HCT116 (cell line): Measurements from ENCODE around the gene RARS2. TPM values are rescaled to one million over a fixed set of nuclear protein-coding genes. Genes with fewer than 3 reads are reported as not detected.

Experiments
- ATAC-seq: fragments of 200-7000 bp; cut with Tn5 transposase; 2 replicates; pipeline ENCODE4 v1.9.1; 2020; ENCODE audit warnings: mild to moderate bottlenecking, moderate library complexity
- BruUV-seq: library from RNA; stranded (reverse); fragments of 400-500 nt; replicated peaks from 2 replicates; lab custom pipeline; 2021; lab: Mats Ljungman, UMichigan
- CTCF ChIA-PET: fragments of 300-600 bp; sonication (Branson Sonifier 250); formaldehyde crosslinking; loops from one replicate; lab custom pipeline; 2021; ENCODE audit warnings: antibody characterized with exemption; lab: Charles Lee
- POLR2A ChIA-PET: fragments of 300-600, 350-600 bp; sonication (Branson Sonifier 250); formaldehyde crosslinking; loops from one replicate; lab custom pipeline; 2021; ENCODE audit warnings: antibody characterized with exemption; lab: Charles Lee
- RAD21 ChIA-PET, 2 experiments: fragments of 300-600 bp; sonication (Branson Sonifier 250); formaldehyde crosslinking; loops; one replicate each; lab custom pipeline; 2023; ENCODE audit warnings: low total read pairs in 2 of 2; ENCODE audit not compliant: uncharacterized antibody in 2 of 2, unreplicated experiment in 2 of 2, low non-redundant PET in 1 of 2; lab: Charles Lee
- DNase-seq: peaks from one replicate; pipeline ENCODE4 v3.0.0-alpha.2; 2010; ENCODE audit warnings: low read depth, low spot score
- H2AFZ ChIP-seq: fragments of 200-600 bp; shearing (Covaris generic), sonication (generic); 2 replicates; pipeline ENCODE4 v1.6.1; 2017; ENCODE audit warnings: low read depth, mixed run types, mixed read lengths, antibody characterized with exemption, low read length; ENCODE audit not compliant: poor library complexity, severe bottlenecking
- H3K27ac ChIP-seq: 2 replicates; pipeline ENCODE4 v1.5.1; 2012; ENCODE audit warnings: low read depth, low read length
- H3K27me3 ChIP-seq: fragments of 200-600 bp; sonication (generic); 2 replicates; pipeline ENCODE4 v1.6.1; 2016; ENCODE audit warnings: mixed run types, low read length, mixed read lengths; ENCODE audit not compliant: insufficient read depth
- H3K36me3 ChIP-seq, 2 experiments: fragments of 200-500 bp in 1 of 2; fragments of 200-600 bp in 1 of 2; sonication (Bioruptor generic) in 1 of 2; sonication (generic) in 1 of 2; 2 replicates each; pipeline versions ENCODE4 v1.5.1 to v1.6.1; 2014 to 2016; ENCODE audit warnings: low read length in 2 of 2, inconsistent platforms in 1 of 2, mixed read lengths in 1 of 2, mixed run types in 1 of 2; ENCODE audit not compliant: insufficient read depth in 2 of 2, control insufficient read depth in 1 of 2
- H3K4me1 ChIP-seq, 2 experiments: fragments of 200-600 bp in 1 of 2; sonication (generic) in 1 of 2; 2 replicates each; pipeline versions ENCODE4 v1.5.1 to v1.6.1; 2012 to 2017; ENCODE audit warnings: low read length in 2 of 2, inconsistent platforms in 1 of 2, mild to moderate bottlenecking in 1 of 2, mixed read lengths in 1 of 2, mixed run types in 1 of 2, moderate library complexity in 1 of 2; ENCODE audit not compliant: insufficient read depth in 2 of 2, control insufficient read depth in 1 of 2
- H3K4me2 ChIP-seq: fragments of 200-600 bp; sonication (generic); 2 replicates; pipeline ENCODE4 v1.6.1; 2017; ENCODE audit warnings: mixed run types, low read length, mixed read lengths
- H3K4me3 ChIP-seq, 2 experiments: fragments of 200-600 bp in 1 of 2; sonication (generic) in 1 of 2; replicated peaks in 1 of 2; 2 replicates each; pipeline ENCODE4 v1.5.1; 2011 to 2016; ENCODE audit warnings: low read length in 2 of 2, control low read depth in 1 of 2, low read depth in 1 of 2, mild to moderate bottlenecking in 1 of 2, mixed read lengths in 1 of 2, mixed run types in 1 of 2
- H3K79me2 ChIP-seq: fragments of 200-600 bp; sonication (generic); 2 replicates; pipeline ENCODE4 v1.6.1; 2017; ENCODE audit warnings: mild to moderate bottlenecking, mixed run types, low read length, moderate library complexity, mixed read lengths; ENCODE audit not compliant: insufficient read depth
- H3K9ac ChIP-seq: fragments of 200-600 bp; sonication (generic); 2 replicates; pipeline ENCODE4 v1.6.1; 2016; ENCODE audit warnings: low read length, mixed read lengths
- H3K9me2 ChIP-seq: fragments of 200-600 bp; sonication (generic), shearing (Covaris generic); 2 replicates; pipeline ENCODE4 v1.6.1; 2017; ENCODE audit warnings: mixed run types, mild to moderate bottlenecking, moderate library complexity; ENCODE audit not compliant: insufficient read depth
- H3K9me3 ChIP-seq, 2 experiments: fragments of 200-500 bp in 1 of 2; fragments of 200-600 bp in 1 of 2; sonication (Bioruptor generic) in 1 of 2; sonication (generic) in 1 of 2; 2 replicates each; pipeline ENCODE4 v1.6.1; 2014 to 2017; ENCODE audit warnings: low read length in 2 of 2, mixed read lengths in 2 of 2, inconsistent platforms in 1 of 2, low read depth in 1 of 2, mild to moderate bottlenecking in 1 of 2, mixed run types in 1 of 2, moderate library complexity in 1 of 2; ENCODE audit not compliant: control insufficient read depth in 1 of 2, insufficient read depth in 1 of 2
- H4K20me1 ChIP-seq: fragments of 200-600 bp; sonication (generic), shearing (Covaris generic); 2 replicates; pipeline ENCODE4 v1.6.1; 2017; ENCODE audit warnings: mixed run types, mild to moderate bottlenecking, moderate library complexity; ENCODE audit not compliant: insufficient read depth
- ATF3 ChIP-seq: IDR thresholded peaks from 2 replicates; pipeline ENCODE4 v1.6.1; 2012
- CTCF ChIP-seq, 3 experiments: fragments of 200-600 bp in 1 of 3; sonication (generic) in 1 of 3; IDR thresholded peaks in 2 of 3; conservative IDR thresholded peaks in 1 of 3; 2 replicates each; pipeline ENCODE4 v1.5.1; 2012 to 2017; ENCODE audit warnings: low read depth in 2 of 3, low read length in 2 of 3, antibody characterized with exemption in 1 of 3, borderline replicate concordance in 1 of 3, control low read depth in 1 of 3, mild to moderate bottlenecking in 1 of 3, mixed read lengths in 1 of 3, mixed run types in 1 of 3, moderate library complexity in 1 of 3; ENCODE audit not compliant: insufficient read depth in 1 of 3
- EGR1 ChIP-seq: IDR thresholded peaks from 2 replicates; pipeline ENCODE4 v1.6.1; 2012; ENCODE audit warnings: low read depth
- ELF1 ChIP-seq: IDR thresholded peaks from 2 replicates; pipeline ENCODE4 v1.6.1; 2012; ENCODE audit warnings: low read depth, borderline replicate concordance
- EZH2 ChIP-seq: fragments of 200-600 bp; sonication (generic); IDR thresholded peaks from 2 replicates; pipeline ENCODE4 v1.6.1; 2017; ENCODE audit warnings: antibody characterized with exemption, mixed run types
- EZH2phosphoT487 ChIP-seq: fragments of 200-600 bp; IDR thresholded peaks from 2 replicates; pipeline ENCODE4 v1.6.1; 2018; ENCODE audit warnings: antibody characterized with exemption, borderline replicate concordance
- POLR2A ChIP-seq: IDR thresholded peaks from 2 replicates; pipeline ENCODE4 v1.7.0; 2011; ENCODE audit warnings: borderline replicate concordance; ENCODE audit not compliant: insufficient read depth, insufficient read length; ENCODE audit errors: extremely low read depth
- POLR2AphosphoS5 ChIP-seq: IDR thresholded peaks from 2 replicates; pipeline ENCODE4 v1.6.1; 2011; ENCODE audit warnings: mild to moderate bottlenecking, low read depth, low read length, moderate library complexity
- RAD21 ChIP-seq: IDR thresholded peaks from 2 replicates; pipeline ENCODE4 v1.6.1; 2012; ENCODE audit warnings: low read depth, mild to moderate bottlenecking
- SIN3A ChIP-seq: IDR thresholded peaks from 2 replicates; pipeline ENCODE4 v1.6.1; 2012; ENCODE audit warnings: low read depth
- SP1 ChIP-seq: IDR thresholded peaks from 2 replicates; pipeline ENCODE4 v1.6.1; 2012; ENCODE audit warnings: low read depth
- SRF ChIP-seq: IDR thresholded peaks from 2 replicates; pipeline ENCODE4 v1.6.1; 2012; ENCODE audit warnings: low read depth
- TCF7L2 ChIP-seq: IDR thresholded peaks from 2 replicates; pipeline ENCODE4 v1.7.0; 2011; ENCODE audit warnings: borderline replicate concordance, inconsistent platforms; ENCODE audit not compliant: insufficient read depth, insufficient read length; ENCODE audit errors: extremely low read depth
- ZBTB33 ChIP-seq: IDR thresholded peaks from 2 replicates; pipeline ENCODE4 v1.6.1; 2011; ENCODE audit warnings: mild to moderate bottlenecking, low read length, moderate library complexity; ENCODE audit not compliant: insufficient replicate concordance; ENCODE audit errors: extremely low read depth
- intact Hi-C: fragments of 100-400 bp; cut with micrococcal nuclease; formaldehyde crosslinking; loops from 2 replicates; pipeline ENCODE4 v1.10.0; 2022
- total RNA-seq: library from RNA; stranded (reverse); gene quantifications from one replicate; pipeline ENCODE4 v1.2.1, GENCODE V29; 2021; ENCODE audit not compliant: unreplicated experiment
- TF ChIP-seq, protein P1 (sequence below): IDR thresholded peaks from 2 replicates; pipeline ENCODE4 v1.6.1; 2012

RARS2 gene
- total RNA-seq, 1 experiment from 2014 or later = 34.8 TPM

- H3K9me3 ChIP-seq = no peaks in the 10 kb centered on the region
- H3K36me3 ChIP-seq = peaks cover 9 to 21% of the 10 kb centered on the region in 2 experiments; a peak in 2 of 4 replicates
- no peaks in the 10 kb centered on the region for H4K20me1 ChIP-seq
- no peak overlapping the region for H3K4me2 ChIP-seq
- DNase-seq = no peak
- TF ChIP-seq, protein P1, sequence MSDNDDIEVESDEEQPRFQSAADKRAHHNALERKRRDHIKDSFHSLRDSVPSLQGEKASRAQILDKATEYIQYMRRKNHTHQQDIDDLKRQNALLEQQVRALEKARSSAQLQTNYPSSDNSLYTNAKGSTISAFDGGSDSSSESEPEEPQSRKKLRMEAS = no peak
- TF ChIP-seq CTCF (IDR thresholded peaks at IDR 0.05 in 2 of 3, conservative IDR thresholded peaks at IDR 0.05 in 1 of 3; ENCODE audit: borderline replicate concordance in 1 of 3, insufficient read depth in 1 of 3, low read depth in 2 of 3, low read length in 2 of 3) = no peak
- TF ChIP-seq ATF3 = no peak
- no peak for TF ChIP-seq EGR1
- TF ChIP-seq EZH2 = no peak
- TF ChIP-seq ZBTB33 = no peak
- no peak for TF ChIP-seq SIN3A
- no peak for TF ChIP-seq TCF7L2
- TF ChIP-seq EZH2phosphoT487 = no peak
- TF ChIP-seq POLR2AphosphoS5 = no peak
- no peak for TF ChIP-seq SP1
- TF ChIP-seq ELF1 = no peak
- TF ChIP-seq SRF = no peak
- no peak for TF ChIP-seq POLR2A
- no peak for TF ChIP-seq RAD21
- no peaks in the 10 kb centered on the region for H3K27me3 ChIP-seq
- no TSS peak for BruUV-seq
- CTCF ChIA-PET = no interaction called here
- POLR2A ChIA-PET = no interaction called here
- H3K79me2 ChIP-seq = peaks cover 11% of the 10 kb centered on the region
- RAD21 ChIA-PET = no interaction called here
- no peak overlapping the region for H2AFZ ChIP-seq
- H3K4me3 ChIP-seq = no peak overlapping the region
- intact Hi-C loops = no loop called here
- peaks cover 0 to 5% of the 10 kb centered on the region in 2 experiments; a peak in 2 of 4 replicates for H3K4me1 ChIP-seq
- H3K9ac ChIP-seq = no peak overlapping the region
- no peak for ATAC-seq
- no peak overlapping the region for H3K27ac ChIP-seq
- H3K9me2 ChIP-seq = no peaks in the 10 kb centered on the region
These were observed 87.8 kb downstream of the RARS2 start for GRCh38 chr6:87501809-87502572.
